Measurements from ENCODE around the gene CABP7.
A peak's percentile ranks its signal among the peaks of the same experiment; 100 is the strongest.

DNA sequence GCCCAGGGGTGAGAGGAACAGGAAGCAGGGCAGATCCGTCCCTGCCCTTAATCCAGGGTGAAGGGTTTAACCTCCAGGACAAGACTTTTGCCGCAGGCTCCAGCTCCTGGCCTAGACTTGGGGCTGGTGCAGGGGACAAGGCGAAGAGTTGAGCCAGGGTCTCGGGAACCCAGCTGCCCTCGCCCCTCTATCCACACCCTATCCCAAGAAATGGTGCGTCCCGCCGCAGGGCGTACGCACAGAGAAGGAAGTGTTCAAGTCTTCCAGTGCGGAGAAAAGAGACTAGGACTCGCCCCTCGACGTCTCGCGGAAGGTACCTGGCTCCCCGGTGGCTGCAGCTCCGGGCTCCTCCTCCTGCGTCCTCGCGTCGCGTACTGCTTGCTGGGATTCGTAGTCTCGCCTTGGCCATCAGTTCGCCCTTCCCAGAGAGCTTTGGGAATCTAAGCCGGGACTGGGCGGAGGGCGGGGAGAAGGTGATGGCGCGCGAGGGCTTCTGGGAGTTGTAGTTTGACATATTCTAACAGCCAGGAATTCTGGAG is 46.9 kb downstream of the CABP7 start, which contains the start of gene ZMAT5:
- TF ChIP-seq POLR2AphosphoS5 (IDR thresholded peaks at IDR 0.05): peak; percentile 74 to 94 (median 93)
- TF ChIP-seq, protein P1, sequence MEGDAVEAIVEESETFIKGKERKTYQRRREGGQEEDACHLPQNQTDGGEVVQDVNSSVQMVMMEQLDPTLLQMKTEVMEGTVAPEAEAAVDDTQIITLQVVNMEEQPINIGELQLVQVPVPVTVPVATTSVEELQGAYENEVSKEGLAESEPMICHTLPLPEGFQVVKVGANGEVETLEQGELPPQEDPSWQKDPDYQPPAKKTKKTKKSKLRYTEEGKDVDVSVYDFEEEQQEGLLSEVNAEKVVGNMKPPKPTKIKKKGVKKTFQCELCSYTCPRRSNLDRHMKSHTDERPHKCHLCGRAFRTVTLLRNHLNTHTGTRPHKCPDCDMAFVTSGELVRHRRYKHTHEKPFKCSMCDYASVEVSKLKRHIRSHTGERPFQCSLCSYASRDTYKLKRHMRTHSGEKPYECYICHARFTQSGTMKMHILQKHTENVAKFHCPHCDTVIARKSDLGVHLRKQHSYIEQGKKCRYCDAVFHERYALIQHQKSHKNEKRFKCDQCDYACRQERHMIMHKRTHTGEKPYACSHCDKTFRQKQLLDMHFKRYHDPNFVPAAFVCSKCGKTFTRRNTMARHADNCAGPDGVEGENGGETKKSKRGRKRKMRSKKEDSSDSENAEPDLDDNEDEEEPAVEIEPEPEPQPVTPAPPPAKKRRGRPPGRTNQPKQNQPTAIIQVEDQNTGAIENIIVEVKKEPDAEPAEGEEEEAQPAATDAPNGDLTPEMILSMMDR (IDR thresholded peaks at IDR 0.05): no peak
- no peak for TF ChIP-seq EP300 (IDR thresholded peaks at IDR 0.05)
- peak in 1 of 4 donors; percentile 38 for TF ChIP-seq POLR2A (IDR thresholded peaks at IDR 0.05)
